Stimulated activated CD4-positive, alpha-beta T cell treated with anti-CD3 and anti-CD28 coated beads, TNF-alpha, amount 100 ng/mL, for 24 hours (primary cell): ENCODE results near the gene TESK1.

Source experiments
- DNase-seq, 3 experiments: peaks; one replicate each; pipeline ENCODE4 v3.0.0-alpha.2; 2020; ENCODE audit warnings: low read depth in 3 of 3

TESK1 gene

GRCh38 chr9:35604578-35605350 lies at the start of gene TESK1:
TESK1 (plus strand) TSS chr9:35605262; CDS start chr9:35605620, 358 bp downstream.
- DNase-seq: peak; percentile 57 to 85 (median 71)

GRCh38 chr9:35555881-35556280 lies 49.2 kb upstream of the TESK1 start:
- no peak for DNase-seq

GRCh38 chr9:35556776-35557175 lies 48.3 kb upstream of the TESK1 start:
- no peak for DNase-seq

GRCh38 chr9:35557320-35557719 lies 47.7 kb upstream of the TESK1 start:
- no peak for DNase-seq

- DNase-seq: no peak
These were observed 46.9 kb upstream of the TESK1 start for GRCh38 chr9:35558185-35558584.

GRCh38 chr9:35559792-35560530 lies 45.1 kb upstream of the TESK1 start:
- DNase-seq: no peak

GRCh38 chr9:35560625-35561337 lies 44.3 kb upstream of the TESK1 start:
- DNase-seq: no peak

GRCh38 chr9:35561468-35562261 lies 43.4 kb upstream of the TESK1 start:
- DNase-seq: no peak

GRCh38 chr9:35562895-35563780 lies 41.9 kb upstream of the TESK1 start:
- DNase-seq: no peak

DNA sequence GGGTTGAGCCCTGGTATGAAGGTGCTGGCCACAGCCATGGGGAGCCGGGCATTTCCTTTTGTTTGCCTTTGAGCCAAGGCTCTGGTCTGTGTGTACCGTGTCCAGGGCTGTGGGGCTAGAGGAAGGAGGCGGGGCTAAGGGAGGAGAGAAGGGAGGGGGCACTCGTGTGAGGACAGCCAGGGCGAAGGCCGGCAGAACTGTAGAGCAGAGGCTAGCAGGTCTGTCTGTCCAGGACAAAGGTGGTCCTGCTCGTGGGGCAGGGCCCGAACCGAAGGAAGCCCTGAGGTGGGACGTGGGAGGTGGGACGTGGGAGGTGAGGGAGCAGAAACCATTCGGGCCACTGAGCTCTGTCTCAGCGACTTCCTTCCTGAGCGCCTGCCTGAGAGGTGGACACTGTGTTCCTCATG lies 41.3 kb upstream of the TESK1 start:
- DNase-seq: no peak

- no peak for DNase-seq
These were observed 40.4 kb upstream of the TESK1 start for GRCh38 chr9:35564658-35565061.

- DNase-seq: no peak
These were observed 38.6 kb upstream of the TESK1 start for GRCh38 chr9:35566417-35566816.

DNA sequence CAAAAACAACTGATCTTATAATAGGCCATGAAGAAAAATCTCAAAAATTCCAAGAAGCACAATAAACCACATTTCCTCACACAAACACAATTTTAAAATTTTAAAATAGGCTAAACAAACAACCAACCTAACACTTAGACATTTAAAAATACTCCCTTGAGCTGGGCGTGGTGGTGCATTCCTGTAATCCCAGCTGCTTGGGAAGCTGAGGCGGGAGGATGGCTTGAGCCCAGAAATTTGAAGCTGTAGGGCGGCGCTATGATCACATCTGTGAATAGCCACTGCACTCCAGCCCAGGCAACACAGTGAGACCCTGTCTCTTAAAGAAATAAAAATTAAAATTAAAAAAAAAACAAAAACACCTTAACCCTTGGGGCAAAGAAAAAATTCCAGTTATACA lies 36.9 kb upstream of the TESK1 start:
- DNase-seq: no peak

GRCh38 chr9:35569206-35569605 lies 35.9 kb upstream of the TESK1 start:
- no peak for DNase-seq

DNA sequence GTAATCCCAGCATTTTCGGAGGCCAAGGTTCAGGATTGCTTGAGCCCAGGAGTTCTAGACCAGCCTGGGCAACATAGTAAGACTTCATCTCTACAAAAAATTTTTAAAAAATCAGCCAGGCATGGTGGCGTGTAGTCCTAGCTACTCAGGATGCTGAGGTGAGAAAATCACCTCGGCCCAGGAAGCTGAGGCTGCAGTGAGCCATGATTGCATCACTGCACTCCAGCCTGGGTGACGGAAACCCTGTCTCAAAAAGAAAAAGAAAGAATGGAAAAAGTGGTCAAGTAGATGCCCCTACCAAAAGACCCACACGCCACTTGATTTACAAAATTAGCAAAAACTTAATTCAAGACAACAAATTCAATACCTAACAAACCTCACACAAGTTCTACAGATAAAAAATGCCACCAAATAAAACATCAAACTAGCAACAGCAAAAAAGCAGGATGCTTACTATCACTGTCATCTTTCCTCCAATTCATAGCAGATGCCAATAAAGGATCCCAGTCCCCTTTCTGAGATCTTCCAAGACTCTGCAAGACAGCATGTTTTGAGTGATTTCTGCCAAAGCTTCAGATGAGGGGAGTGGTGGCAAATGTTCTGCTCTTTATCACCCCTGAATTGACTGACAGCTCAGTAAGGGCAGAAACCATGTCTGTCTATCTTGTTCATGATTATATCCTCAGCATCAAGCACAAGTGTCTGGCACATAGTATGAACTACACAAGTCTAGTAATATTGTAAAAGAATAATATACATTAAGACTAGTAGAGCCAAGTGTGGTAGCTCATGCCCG lies 34.2 kb upstream of the TESK1 start:
- DNase-seq: peak in 1 of 3 experiments; percentile 52

- DNase-seq: no peak
These were observed 30.4 kb upstream of the TESK1 start for GRCh38 chr9:35574578-35575122.

- DNase-seq: no peak
These were observed 29.6 kb upstream of the TESK1 start for GRCh38 chr9:35575478-35575877.

DNA sequence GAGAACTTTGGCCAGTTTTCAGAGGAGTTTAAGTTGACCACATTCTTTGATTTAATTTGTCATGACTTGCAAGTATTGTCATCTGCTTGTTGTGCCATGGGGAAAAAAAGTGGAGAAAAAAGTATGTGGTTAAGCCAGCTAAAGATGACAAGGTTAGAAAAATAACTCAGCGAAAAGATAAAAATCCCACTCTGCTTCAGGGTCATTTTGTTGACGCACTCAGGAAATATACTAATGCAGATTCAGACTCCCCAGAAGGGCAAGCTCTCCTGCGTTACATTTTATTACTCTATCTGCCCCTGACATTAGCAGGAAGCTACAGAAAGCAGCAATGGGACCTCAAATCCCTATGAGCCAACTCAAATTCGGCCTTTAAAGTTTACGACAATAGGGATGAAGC lies 27.6 kb upstream of the TESK1 start:
- no peak for DNase-seq

DNA sequence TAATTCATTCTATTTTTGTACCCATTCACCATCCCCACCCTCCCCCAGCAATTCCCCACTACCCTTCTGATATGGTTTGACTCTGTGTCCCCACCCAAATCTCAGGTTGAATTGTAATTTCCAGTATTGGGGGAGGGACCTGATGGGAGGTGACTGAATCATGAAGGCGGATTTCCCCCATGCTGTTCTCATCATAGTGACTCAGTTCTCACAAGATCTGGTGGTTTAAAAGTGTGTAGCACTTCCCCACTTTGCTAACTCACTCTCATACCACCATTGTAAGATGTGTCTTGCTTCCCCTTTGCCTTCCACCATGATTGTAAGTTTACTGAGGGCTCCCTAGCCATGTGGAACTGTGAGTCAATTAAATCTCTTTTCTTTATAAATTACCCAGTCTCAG lies 25.9 kb upstream of the TESK1 start:
- DNase-seq: peak in 1 of 3 experiments; percentile 15
